Suprapubic skin (tissue), 4 donors: Measurements from ENCODE around the gene PEPD.

ENCODE experiments used
- EP300 ChIP-seq: sonication (generic); formaldehyde crosslinking; IDR thresholded peaks from one replicate; pipeline ENCODE4 v1.6.1; 2017; ENCODE audit warnings: antibody characterized with exemption
- POLR2AphosphoS5 ChIP-seq, 3 donors: sonication (generic); formaldehyde crosslinking; IDR thresholded peaks; one replicate each; pipeline ENCODE4 v1.6.1; 2017; ENCODE audit warnings: antibody characterized with exemption in 3 of 3

DNA sequence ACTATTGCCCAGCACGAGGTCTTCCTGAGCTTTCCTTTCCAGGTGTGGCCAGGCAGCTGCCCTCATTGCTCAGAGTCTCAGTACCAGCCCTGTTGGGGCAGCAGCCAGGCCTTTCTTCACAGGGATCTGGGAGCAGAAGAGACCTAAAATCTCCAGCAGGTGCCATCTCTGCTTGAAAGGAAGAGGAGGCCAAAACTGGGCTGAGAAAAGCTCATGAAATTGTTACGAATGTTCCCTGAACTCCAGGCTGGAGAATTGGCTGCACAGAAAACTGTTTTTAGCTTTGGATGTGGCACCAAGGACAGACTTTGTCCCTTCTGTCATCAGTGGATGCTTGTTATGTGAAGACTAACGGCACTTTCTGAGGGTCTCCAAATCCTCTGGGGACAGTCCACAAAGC is 8.7 kb upstream of the PEPD start:
- TF ChIP-seq EP300: no peak
- TF ChIP-seq POLR2AphosphoS5 (IDR thresholded peaks at IDR 0.05): no peak
